HG02970 (cell line): ENCODE measurements around the gene LIN37.
"Not testable (repeated sequence)": the region's sequence is repeated elsewhere in the genome, so short reads cannot be mapped to it uniquely, and the experiment has no call there.

Source experiments
- ATAC-seq: cut with Tn5 transposase; IDR thresholded peaks from one replicate; pipeline ENCODE4 v1.9.1; 2021; ENCODE audit warnings: mild to moderate bottlenecking, moderate library complexity, moderate number of reproducible peaks; ENCODE audit not compliant: unreplicated experiment, low FRiP score

Gene LIN37

GRCh38 chr19:35719402-35720162 lies 28.8 kb upstream of the LIN37 start:
- ATAC-seq, result no peak

GRCh38 chr19:35720163-35720524 lies 28.2 kb upstream of the LIN37 start:
- no peak for ATAC-seq

- ATAC-seq, result no peak
These were observed 27.7 kb upstream of the LIN37 start for GRCh38 chr19:35720648-35721047.

- no peak for ATAC-seq
These were observed 27.0 kb upstream of the LIN37 start for GRCh38 chr19:35721374-35721773.

- no peak for ATAC-seq
These were observed 25.9 kb upstream of the LIN37 start for GRCh38 chr19:35722461-35722860.

GRCh38 chr19:35722897-35723296 lies 25.5 kb upstream of the LIN37 start:
- no peak for ATAC-seq

GRCh38 chr19:35723671-35724070 lies 24.7 kb upstream of the LIN37 start:
- no peak for ATAC-seq

GRCh38 chr19:35724132-35724531 lies 24.2 kb upstream of the LIN37 start:
- ATAC-seq, result not testable (repeated sequence)

GRCh38 chr19:35724560-35724959 lies 23.8 kb upstream of the LIN37 start:
- no peak for ATAC-seq

- no peak for ATAC-seq
These were observed 23.0 kb upstream of the LIN37 start for GRCh38 chr19:35725216-35725861.

- ATAC-seq, result no peak
These were observed 21.1 kb upstream of the LIN37 start for GRCh38 chr19:35727053-35727955.

- ATAC-seq, result no peak
These were observed 20.2 kb upstream of the LIN37 start for GRCh38 chr19:35727956-35728706.

- no peak for ATAC-seq
These were observed 19.4 kb upstream of the LIN37 start for GRCh38 chr19:35729021-35729420.

GRCh38 chr19:35729763-35730162 lies 18.6 kb upstream of the LIN37 start:
- ATAC-seq, result no peak

GRCh38 chr19:35730326-35730725 lies 18.1 kb upstream of the LIN37 start:
- no peak for ATAC-seq

- ATAC-seq, result no peak
These were observed 17.0 kb upstream of the LIN37 start for GRCh38 chr19:35731353-35731752.

- ATAC-seq, result no peak
These were observed 16.5 kb upstream of the LIN37 start for GRCh38 chr19:35731779-35732405.

- no peak for ATAC-seq
These were observed 15.7 kb upstream of the LIN37 start for GRCh38 chr19:35732540-35733179.
